Fibroblast of gingiva (primary cell): Measurements from ENCODE around the gene DOCK9.

Source experiments
- DNase-seq: peaks from one replicate; pipeline ENCODE4 v3.0.0-alpha.2; 2011; ENCODE audit warnings: low read depth

DOCK9 gene

DNA sequence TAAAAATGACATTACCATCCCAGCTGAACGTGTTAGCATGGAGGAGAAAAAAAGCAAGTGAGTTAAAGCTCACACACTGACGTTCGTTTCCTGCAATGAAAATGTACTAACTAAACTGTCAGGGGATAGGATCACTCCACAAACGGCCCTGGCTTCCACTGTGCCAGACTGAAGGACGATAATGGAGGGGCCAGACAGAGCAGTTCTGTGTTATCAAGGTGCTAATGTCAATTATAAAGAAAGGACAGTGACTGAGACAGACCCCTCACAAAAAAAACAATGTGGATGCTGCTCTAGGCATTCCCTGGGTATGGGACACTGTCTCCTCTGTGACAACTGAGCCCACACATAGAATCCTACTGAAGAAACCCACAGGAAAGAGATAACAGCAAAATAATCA is 181.7 kb downstream of the DOCK9 start:
- no peak for DNase-seq

- no peak for DNase-seq
Observed at GRCh38 chr13:98795220-98795619, 182.6 kb downstream of the DOCK9 start.

GRCh38 chr13:98794498-98794897 is 183.4 kb downstream of the DOCK9 start:
- no peak for DNase-seq

- no peak for DNase-seq
Observed at GRCh38 chr13:98792785-98793495, 184.9 kb downstream of the DOCK9 start.

DNA sequence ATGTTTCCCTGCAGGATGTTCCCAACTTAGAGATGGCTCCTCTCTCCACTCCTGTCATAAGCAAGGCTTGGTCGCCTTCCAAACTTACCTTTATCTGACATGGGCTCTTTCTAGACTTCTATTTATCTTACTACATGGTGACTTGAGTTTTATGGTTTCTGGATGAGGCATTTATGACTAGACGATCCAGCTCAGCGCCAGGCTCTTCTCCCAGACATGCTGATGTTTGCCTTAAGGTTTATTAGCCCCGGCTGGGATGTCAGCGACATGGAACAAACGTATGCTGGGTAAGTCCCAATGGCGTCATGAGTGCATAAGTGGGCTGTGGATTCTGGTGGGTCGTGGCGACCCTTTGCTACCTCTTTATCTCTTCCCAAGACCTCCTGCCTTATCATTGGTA is 185.5 kb downstream of the DOCK9 start:
- no peak for DNase-seq

DNA sequence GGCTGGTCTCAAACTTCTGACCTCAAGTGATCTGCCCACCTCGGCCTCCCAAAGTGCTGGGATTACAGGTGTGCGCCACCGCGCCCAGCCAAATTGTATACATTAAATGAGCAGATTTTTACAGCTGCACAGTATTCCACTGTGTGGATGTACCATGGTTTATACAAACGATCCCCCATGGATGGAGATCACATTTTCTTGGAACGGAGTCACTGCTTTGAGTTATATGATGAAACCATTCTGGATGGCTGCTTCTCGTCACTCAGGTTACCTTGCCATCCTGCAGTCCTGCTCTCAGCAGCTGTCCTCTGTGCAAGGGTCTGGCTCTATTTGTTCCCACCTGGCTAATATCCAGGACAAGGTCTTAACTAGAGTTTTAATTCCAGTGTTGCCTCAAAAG is 186.3 kb downstream of the DOCK9 start:
- DNase-seq, result no peak

- no peak for DNase-seq
Observed at GRCh38 chr13:98787996-98788395, 189.9 kb downstream of the DOCK9 start.

GRCh38 chr13:98787173-98787572 is 190.7 kb downstream of the DOCK9 start:
- DNase-seq, result no peak

DNA sequence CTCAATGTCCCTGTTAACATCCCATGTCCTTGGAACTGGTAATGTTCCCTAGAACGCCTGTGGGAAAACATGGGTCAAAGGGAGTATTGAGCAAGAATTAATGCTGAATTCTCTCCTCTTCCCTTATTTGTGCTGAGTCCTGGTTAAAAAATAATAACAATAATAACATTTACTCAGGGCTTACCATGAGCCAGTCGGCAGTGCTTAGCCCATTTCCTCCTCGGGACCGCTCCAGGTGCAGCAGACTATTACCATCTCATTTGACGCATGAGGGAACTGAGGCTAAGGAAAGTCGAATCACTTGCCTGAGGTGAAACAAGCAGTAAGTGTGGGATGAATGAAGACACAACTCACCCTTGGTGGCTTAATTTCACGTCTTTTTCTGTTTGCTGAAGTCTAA is 191.8 kb downstream of the DOCK9 start:
- no peak for DNase-seq

DNA sequence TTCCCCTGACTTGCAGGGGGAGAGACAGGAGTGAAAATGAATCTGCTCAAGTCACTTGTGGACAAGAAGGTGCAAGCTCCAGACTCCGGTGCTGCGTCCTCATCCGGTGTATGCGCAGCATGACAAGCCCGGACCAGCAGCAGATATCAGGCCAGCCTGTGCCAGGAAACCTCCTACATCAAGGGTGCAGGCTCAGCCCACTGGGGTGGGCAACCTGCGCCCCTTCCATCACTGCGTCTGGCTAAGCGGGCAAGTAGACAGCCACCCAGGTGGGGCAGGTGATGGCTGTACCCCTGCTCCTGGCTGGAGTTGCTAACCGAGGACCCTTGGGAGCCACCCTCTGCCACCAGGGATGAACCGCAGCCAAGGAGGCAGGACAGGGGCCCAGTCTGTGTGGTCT is 192.5 kb downstream of the DOCK9 start:
- DNase-seq, result no peak

DNA sequence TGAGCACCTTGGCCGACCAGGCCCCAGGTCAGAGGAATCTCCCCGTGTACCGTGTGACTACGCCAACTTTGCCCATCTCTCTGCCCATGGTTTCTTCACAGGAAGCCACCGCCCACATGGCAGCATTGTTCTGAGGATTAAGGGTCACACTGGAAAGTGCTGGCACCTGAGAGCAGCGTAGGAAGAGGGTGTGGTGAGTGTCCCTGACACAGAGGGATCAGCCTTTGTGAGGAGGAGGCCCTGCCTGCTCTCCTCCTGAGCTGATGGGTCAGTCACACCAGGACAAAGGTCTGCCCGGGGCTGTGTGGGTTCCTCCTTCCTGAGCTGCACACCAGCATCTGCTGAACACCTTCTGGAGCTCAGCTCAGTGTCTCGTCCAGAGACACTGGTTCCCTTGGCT is 193.2 kb downstream of the DOCK9 start:
- no peak for DNase-seq

GRCh38 chr13:98783856-98784478 is 193.9 kb downstream of the DOCK9 start:
- no peak for DNase-seq

- DNase-seq, result no peak
Observed at GRCh38 chr13:98782654-98783053, 195.2 kb downstream of the DOCK9 start.

DNA sequence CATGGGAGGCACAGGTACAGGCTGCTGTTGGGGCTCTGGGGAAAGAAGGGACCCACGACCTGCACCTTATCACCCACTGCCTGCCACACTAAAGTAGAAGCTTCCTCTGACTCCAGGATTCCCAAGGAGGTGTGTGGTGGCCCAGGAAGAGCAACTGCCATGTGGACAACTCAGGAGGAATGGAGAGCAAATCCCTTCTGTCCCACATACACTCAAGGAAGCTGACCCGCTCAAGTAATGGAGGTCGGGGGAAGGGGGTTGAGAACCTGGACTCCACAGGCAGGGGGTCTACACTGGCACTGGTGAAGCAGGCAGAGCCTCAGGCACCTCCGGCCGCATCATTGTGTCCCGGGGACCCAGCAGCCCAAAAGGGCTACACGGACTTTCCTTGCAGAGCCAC is 196.0 kb downstream of the DOCK9 start:
- no peak for DNase-seq

GRCh38 chr13:98781470-98781869 is 196.4 kb downstream of the DOCK9 start:
- DNase-seq, result no peak

DNA sequence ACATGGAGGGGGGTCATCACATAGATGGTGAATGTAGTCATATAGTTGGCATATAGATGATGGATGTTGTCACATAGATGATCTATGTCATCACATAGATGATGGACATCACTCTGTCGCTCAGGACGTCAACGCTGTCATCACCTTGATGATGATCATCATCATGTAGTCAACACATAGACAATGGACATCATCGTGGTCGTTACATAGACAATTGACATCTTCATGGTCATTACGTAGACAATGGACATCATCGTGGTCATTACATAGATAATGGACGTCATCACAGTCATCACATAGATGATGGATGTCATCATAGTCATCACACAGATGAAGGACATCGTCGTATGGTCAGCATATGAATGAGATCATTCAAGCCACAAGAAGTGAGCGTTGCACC is 196.8 kb downstream of the DOCK9 start:
- no peak for DNase-seq

DNA sequence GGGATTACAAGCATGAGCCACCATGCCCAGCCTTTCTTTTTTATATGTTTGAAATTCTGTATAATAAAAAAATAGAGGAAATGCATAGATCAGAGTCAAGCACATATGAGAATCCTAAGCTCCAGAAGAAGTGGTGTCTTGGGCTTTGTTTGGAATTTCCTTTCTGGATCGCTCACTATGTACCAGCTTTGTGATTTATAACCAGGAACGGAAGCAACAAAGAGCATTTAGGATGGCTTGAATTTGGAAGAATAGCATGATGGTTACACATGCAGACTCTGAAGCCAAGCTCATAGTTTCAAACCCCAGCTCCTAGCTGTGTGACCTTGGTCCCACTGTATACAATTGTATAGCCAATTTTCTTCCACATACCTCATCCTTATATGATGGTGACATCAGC is 197.4 kb downstream of the DOCK9 start:
- no peak for DNase-seq

DNA sequence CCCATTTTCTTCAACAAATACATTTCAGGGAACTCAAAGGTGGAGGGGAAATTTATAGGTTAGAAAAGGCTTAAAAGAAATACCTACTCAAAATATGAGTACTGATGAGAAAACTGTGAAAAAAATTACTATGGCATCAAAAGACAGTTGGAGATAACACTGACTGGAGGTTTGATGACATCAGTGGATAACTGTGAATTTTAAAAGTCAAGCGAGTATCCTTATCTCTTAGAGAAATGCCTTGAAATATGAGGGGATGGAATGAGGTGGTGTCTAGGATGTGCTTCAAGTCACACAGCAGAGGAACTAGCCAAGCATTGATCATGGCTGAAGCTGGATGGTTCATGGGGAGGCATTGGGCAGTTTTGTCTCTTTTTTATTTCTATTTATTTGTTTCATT is 198.2 kb downstream of the DOCK9 start:
- DNase-seq, result no peak

DNA sequence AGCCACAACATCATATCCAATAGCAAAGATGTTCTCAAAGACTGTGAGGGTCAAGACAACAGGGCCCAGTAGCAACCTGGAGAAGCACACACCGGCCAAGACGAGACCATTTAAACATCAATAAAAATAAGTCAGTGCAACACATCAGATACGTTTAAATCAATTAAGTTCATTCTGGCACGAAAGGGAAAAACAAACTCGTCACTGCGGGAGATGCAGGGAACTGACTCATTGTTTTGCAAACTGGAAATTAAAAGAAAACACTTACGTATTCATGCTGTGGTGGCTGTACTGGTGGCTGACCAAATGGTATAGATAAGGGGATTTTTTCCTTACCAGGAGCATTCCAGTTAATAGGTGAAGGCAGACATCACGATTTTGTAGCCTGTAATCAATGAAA is 199.1 kb downstream of the DOCK9 start:
- DNase-seq, result no peak

DNA sequence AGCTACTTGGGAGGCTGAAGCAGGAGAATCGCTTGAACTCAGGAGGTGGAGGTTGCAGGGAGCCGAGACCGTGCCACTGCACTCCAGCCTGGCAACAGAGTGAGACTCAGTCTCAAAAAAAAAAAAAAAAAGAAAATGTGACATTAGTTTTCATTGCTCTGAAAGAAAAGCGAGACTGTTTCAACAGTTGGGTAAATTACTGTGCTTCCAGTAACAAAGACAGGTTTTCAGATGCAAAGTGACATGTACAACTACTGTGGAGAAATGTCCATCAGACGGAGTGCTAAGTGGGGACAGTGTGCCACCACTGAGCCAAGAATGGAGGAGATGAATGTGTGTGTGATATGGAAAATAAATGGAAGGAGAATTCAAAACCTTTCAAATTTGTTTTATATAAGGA is 201.2 kb downstream of the DOCK9 start:
- DNase-seq, result no peak

- DNase-seq, result no peak
Observed at GRCh38 chr13:98775844-98776598, 201.8 kb downstream of the DOCK9 start.

DNA sequence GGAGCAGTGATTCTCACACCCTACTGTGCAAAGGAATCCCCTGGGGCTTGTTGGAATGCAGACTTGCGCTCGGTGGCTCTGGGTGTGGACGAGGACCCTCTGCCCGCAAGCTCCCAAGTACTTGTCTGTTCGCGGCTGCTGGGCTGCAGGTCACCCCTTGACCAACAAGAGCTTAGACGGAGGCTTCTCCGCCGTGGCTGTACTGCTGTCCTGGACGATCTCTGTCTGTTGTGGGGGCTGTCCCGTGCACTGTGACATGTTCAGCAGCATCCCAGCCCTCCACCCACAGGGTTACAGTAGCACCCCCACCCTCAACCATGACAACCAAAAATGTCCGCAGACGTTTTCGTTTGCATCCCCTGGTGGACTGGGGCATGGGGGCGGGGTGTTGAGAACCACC is 202.5 kb downstream of the DOCK9 start:
- DNase-seq, result no peak

- no peak for DNase-seq
Observed at GRCh38 chr13:98774776-98775175, 203.1 kb downstream of the DOCK9 start.
